HEK293 (cell line): ENCODE data around the gene MEOX1.

ENCODE experiments used
- CTCF ChIA-PET: fragments of 350-600 bp; formaldehyde crosslinking; extraction: SDS; loops from one replicate; lab custom pipeline; 2021; ENCODE audit warnings: antibody characterized with exemption; lab: Yijun Ruan, JAX
- POLR2A ChIA-PET: fragments of 300-600 bp; formaldehyde crosslinking; extraction: SDS; loops from one replicate; lab custom pipeline; 2020; ENCODE audit warnings: antibody characterized with exemption, inconsistent platforms; lab: Yijun Ruan, JAX
- H3K27ac ChIP-seq: fragments of 200-500 bp; sonication (Bioruptor generic); 2 replicates; pipeline ENCODE4 v1.5.1; 2014; ENCODE audit warnings: low read depth, low read length, control low read depth, inconsistent platforms; ENCODE audit errors: extremely low read depth
- H3K36me3 ChIP-seq, 2 experiments: fragments of 200-500 bp in 1 of 2; sonication (Bioruptor generic) in 1 of 2; 1 replicate in 1 of 2; 2 replicates in 1 of 2; pipeline ENCODE4 v1.5.1; 2014 to 2017; ENCODE audit warnings: inconsistent platforms in 2 of 2, low read length in 2 of 2; ENCODE audit not compliant: control insufficient read depth in 2 of 2, insufficient read depth in 1 of 2
- H3K4me1 ChIP-seq: fragments of 200-500 bp; sonication (Bioruptor generic); 2 replicates; pipeline ENCODE4 v1.5.1; 2014; ENCODE audit warnings: mild to moderate bottlenecking, low read length, inconsistent platforms; ENCODE audit not compliant: control insufficient read depth, insufficient read depth
- H3K4me3 ChIP-seq: 2 replicates; pipeline ENCODE4 v1.5.1; 2011; ENCODE audit warnings: low read depth, mild to moderate bottlenecking, control low read depth, low read length, moderate library complexity
- H3K9me3 ChIP-seq: fragments of 200-500 bp; sonication (Bioruptor generic); 2 replicates; pipeline ENCODE4 v1.5.1; 2014; ENCODE audit warnings: low read depth, low read length, inconsistent platforms; ENCODE audit not compliant: control insufficient read depth, insufficient read depth
- EGR2 ChIP-seq: fragments of 450-650 bp; formaldehyde crosslinking; IDR thresholded peaks from 2 replicates; pipeline ENCODE4 v1.5.1; 2016; ENCODE audit warnings: low read depth, missing biosample characterization, missing genetic modification characterization
- KLF16 ChIP-seq: fragments of 450-650 bp; formaldehyde crosslinking; IDR thresholded peaks from 2 replicates; pipeline ENCODE4 v1.5.1; 2017; ENCODE audit warnings: missing biosample characterization, missing genetic modification characterization
- PRDM1 ChIP-seq: fragments of 450-650 bp; formaldehyde crosslinking; IDR thresholded peaks from 2 replicates; pipeline ENCODE4; 2016; ENCODE audit warnings: missing biosample characterization, missing genetic modification characterization
- ZFHX2 ChIP-seq: fragments of 450-650 bp; formaldehyde crosslinking; conservative IDR thresholded peaks from 2 replicates; pipeline ENCODE4 v1.5.1; 2016; ENCODE audit warnings: missing biosample characterization, missing genetic modification characterization
- ZFP69B ChIP-seq: fragments of 450-650 bp; formaldehyde crosslinking; IDR thresholded peaks from 2 replicates; pipeline ENCODE4 v1.5.1; 2016; ENCODE audit warnings: missing biosample characterization, missing genetic modification characterization
- ZNF155 ChIP-seq: fragments of 450-650 bp; formaldehyde crosslinking; IDR thresholded peaks from 2 replicates; pipeline ENCODE4 v1.5.1; 2016; ENCODE audit warnings: missing biosample characterization, missing genetic modification characterization
- ZNF169 ChIP-seq: fragments of 450-650 bp; formaldehyde crosslinking; IDR thresholded peaks from 2 replicates; pipeline ENCODE4 v1.5.1; 2016; ENCODE audit warnings: missing biosample characterization, missing genetic modification characterization
- ZNF549 ChIP-seq: fragments of 450-650 bp; IDR thresholded peaks from 2 replicates; pipeline ENCODE4 v1.5.1; 2018; ENCODE audit warnings: missing biosample characterization, missing genetic modification characterization, mild to moderate bottlenecking, inconsistent platforms, moderate library complexity
- ZNF596 ChIP-seq: fragments of 450-650 bp; IDR thresholded peaks from 2 replicates; pipeline ENCODE4 v1.5.0; 2018; ENCODE audit warnings: missing biosample characterization, mild to moderate bottlenecking, missing genetic modification characterization, moderate library complexity
- ZNF624 ChIP-seq: fragments of 450-650 bp; formaldehyde crosslinking; IDR thresholded peaks from 2 replicates; pipeline ENCODE4 v1.5.1; 2017; ENCODE audit warnings: missing biosample characterization, missing genetic modification characterization
- ZNF629 ChIP-seq: fragments of 450-650 bp; formaldehyde crosslinking; IDR thresholded peaks from 2 replicates; pipeline ENCODE4 v1.5.1; 2017; ENCODE audit warnings: missing biosample characterization, missing genetic modification characterization
- ZNF658 ChIP-seq: fragments of 450-650 bp; formaldehyde crosslinking; IDR thresholded peaks from 2 replicates; pipeline ENCODE4; 2016; ENCODE audit warnings: missing biosample characterization, missing genetic modification characterization
- ZNF660 ChIP-seq: fragments of 450-650 bp; IDR thresholded peaks from 2 replicates; pipeline ENCODE4 v1.5.1; 2018; ENCODE audit warnings: missing biosample characterization, mild to moderate bottlenecking, missing genetic modification characterization
- ZNF677 ChIP-seq: fragments of 450-650 bp; IDR thresholded peaks from 2 replicates; pipeline ENCODE4 v1.5.0; 2018; ENCODE audit warnings: missing biosample characterization, mild to moderate bottlenecking, missing genetic modification characterization, moderate library complexity
- ZNF701 ChIP-seq: fragments of 450-650 bp; formaldehyde crosslinking; IDR thresholded peaks from 2 replicates; pipeline ENCODE4 v1.5.1; 2016; ENCODE audit warnings: missing biosample characterization, missing genetic modification characterization
- ZNF76 ChIP-seq: fragments of 450-650 bp; formaldehyde crosslinking; IDR thresholded peaks from 2 replicates; pipeline ENCODE4; 2016; ENCODE audit warnings: low read depth, missing biosample characterization, missing genetic modification characterization, borderline replicate concordance
- ZNF837 ChIP-seq: fragments of 450-650 bp; formaldehyde crosslinking; IDR thresholded peaks from 2 replicates; pipeline ENCODE4 v1.5.1; 2016; ENCODE audit warnings: missing biosample characterization, missing genetic modification characterization
- TF ChIP-seq, protein P1 (sequence below): fragments of 450-650 bp; formaldehyde crosslinking; IDR thresholded peaks from 2 replicates; pipeline ENCODE4 v1.5.1; 2016; ENCODE audit warnings: missing biosample characterization, missing genetic modification characterization
- TF ChIP-seq, protein P2 (sequence below): fragments of 450-650 bp; formaldehyde crosslinking; IDR thresholded peaks from 2 replicates; pipeline ENCODE4 v1.5.1; 2016; ENCODE audit warnings: missing biosample characterization, missing genetic modification characterization

The MEOX1 gene

DNA sequence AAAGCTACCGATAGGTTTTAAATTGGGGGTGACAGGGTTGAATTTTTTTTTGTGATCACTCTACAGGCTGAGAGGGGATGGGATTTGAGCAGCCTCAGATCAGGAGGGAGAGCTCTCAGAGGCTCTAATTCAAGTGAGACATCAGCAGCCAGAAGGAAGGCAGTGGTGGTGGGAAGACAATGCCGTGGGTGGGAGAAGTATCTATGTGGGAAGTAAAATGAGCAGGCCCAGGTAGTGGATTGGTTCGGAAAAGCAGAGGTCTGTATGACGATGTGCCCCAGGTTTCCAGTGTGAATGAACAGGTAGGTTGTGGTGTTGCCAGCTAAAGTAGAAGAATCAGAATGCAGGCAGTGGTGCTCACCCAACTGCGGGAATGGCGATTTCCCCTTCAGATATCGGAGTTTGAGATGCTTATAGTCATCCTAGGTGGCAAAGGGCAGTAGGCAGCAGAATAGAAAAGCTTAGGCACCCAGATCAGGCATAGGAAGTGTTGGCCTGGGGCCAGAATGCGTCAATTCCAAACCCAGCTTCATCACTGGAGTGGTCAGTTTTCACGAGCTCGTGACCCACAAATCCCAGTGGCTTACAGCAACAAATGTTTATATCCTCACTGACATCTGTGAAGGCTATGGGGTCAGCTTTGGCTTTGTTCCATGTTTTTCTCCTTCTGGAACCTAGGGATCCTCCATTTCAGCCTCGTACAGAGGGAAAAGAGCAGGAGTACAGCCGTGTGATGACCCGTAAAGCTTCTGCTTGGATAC, 24.0 kb downstream of the MEOX1 start:
- POLR2A ChIA-PET, result interaction anchor here (0.7 kb wide), 1 partner anchor 21 kb away, joined by 3 read pairs; no protein-coding TSS in a partner anchor
- Histone ChIP-seq H3K4me3 (no peak overlapping the region), H3K9me3 (no peaks in the 10 kb centered on the region), H3K4me1 (no peaks in the 10 kb centered on the region), H3K36me3 (no peaks in the 10 kb centered on the region), H3K27ac (no peak overlapping the region)
- TF ChIP-seq ZNF155 (tag by site-specific recombination), result no peak
- TF ChIP-seq ZNF837 (tag by site-specific recombination), result no peak
- no peak for TF ChIP-seq ZNF701 (tag by site-specific recombination)
- TF ChIP-seq ZNF169 (tag by site-specific recombination), result no peak
- no peak for TF ChIP-seq ZNF549 (tag by site-specific recombination)
- TF ChIP-seq EGR2 (tag by site-specific recombination), result peak; percentile 85
- TF ChIP-seq KLF16 (tag by site-specific recombination), result no peak
- peak; percentile 81 for TF ChIP-seq ZFHX2
- CTCF ChIA-PET, result interaction anchor here (0.6 to 1.0 kb wide), 6 partner anchors 22 to 954 kb away, joined by 3 to 5 read pairs (median 4); partner anchors contain the start of gene SOST

DNA sequence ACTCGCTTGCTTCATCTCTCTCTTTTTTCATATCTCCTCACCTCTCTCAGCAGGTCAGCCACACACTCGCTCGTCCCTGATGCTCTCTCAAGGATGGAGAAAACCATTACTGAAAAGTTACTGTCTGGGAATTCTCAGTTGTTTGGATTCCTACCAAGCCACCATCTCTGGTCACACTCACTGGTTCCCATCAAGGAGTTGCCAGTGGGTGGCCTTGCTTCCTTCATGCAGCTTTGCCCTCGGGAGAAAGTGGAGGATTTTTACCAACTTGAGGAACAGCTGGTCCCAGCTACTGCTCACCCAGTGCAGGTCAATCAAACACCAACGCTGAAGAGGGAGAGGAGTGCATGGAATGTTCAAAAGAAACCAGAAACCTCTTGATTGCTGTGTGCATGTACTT, 25.3 kb downstream of the MEOX1 start:
- no peak overlapping the region for H3K4me3 ChIP-seq
- TF ChIP-seq PRDM1 (peak; percentile 58), ZNF660 (tag by site-specific recombination) (no peak), ZNF677 (tag by site-specific recombination) (no peak), ZNF76 (tag by site-specific recombination) (no peak), ZNF624 (tag by site-specific recombination) (no peak), ZNF658 (tag by site-specific recombination) (no peak), ZNF596 (tag by site-specific recombination) (no peak)
- ChIA-PET CTCF (interaction anchor here (0.6 to 1.6 kb wide), 2 partner anchors 59 to 124 kb away, joined by 3 to 11 read pairs; no protein-coding TSS in a partner anchor), POLR2A (interaction anchor here (0.7 kb wide), 1 partner anchor 10 kb away, joined by 4 read pairs; no protein-coding TSS in a partner anchor)
- no peaks in the 10 kb centered on the region for H3K36me3 ChIP-seq
- H3K9me3 ChIP-seq, result no peaks in the 10 kb centered on the region
- H3K27ac ChIP-seq, result no peak overlapping the region
- no peaks in the 10 kb centered on the region for H3K4me1 ChIP-seq

DNA sequence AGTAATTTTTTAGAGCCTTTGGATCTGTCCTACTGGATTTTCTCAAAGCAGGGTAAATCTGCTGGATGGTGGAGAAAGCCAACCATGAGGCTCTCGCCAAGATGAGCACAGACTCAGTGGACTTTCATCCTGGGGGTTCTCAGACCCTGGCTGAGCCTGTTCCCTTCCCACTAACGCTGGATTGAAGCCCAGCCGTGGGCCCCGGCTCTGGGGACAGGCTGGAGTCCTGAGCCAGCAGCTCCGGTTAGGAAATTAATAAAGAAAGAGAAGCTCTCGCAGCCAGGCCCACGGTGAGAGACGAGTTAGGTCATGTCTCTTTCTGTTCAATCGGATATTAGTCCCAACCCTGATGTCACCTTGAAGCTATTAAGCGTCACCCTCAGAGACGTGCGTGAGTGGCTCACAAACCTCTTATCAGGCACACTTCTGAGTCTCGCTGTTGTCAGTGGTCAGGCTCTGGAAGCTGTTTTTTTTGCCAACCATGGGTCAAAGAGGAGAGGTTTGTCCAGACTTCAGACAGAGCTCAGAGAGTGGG, 27.1 kb downstream of the MEOX1 start:
- Histone ChIP-seq H3K9me3 (no peaks in the 10 kb centered on the region), H3K4me1 (no peaks in the 10 kb centered on the region)
- TF ChIP-seq, protein P1, sequence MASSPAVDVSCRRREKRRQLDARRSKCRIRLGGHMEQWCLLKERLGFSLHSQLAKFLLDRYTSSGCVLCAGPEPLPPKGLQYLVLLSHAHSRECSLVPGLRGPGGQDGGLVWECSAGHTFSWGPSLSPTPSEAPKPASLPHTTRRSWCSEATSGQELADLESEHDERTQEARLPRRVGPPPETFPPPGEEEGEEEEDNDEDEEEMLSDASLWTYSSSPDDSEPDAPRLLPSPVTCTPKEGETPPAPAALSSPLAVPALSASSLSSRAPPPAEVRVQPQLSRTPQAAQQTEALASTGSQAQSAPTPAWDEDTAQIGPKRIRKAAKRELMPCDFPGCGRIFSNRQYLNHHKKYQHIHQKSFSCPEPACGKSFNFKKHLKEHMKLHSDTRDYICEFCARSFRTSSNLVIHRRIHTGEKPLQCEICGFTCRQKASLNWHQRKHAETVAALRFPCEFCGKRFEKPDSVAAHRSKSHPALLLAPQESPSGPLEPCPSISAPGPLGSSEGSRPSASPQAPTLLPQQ (tag by site-specific recombination), result peak; percentile 62
- TF ChIP-seq, protein P2, sequence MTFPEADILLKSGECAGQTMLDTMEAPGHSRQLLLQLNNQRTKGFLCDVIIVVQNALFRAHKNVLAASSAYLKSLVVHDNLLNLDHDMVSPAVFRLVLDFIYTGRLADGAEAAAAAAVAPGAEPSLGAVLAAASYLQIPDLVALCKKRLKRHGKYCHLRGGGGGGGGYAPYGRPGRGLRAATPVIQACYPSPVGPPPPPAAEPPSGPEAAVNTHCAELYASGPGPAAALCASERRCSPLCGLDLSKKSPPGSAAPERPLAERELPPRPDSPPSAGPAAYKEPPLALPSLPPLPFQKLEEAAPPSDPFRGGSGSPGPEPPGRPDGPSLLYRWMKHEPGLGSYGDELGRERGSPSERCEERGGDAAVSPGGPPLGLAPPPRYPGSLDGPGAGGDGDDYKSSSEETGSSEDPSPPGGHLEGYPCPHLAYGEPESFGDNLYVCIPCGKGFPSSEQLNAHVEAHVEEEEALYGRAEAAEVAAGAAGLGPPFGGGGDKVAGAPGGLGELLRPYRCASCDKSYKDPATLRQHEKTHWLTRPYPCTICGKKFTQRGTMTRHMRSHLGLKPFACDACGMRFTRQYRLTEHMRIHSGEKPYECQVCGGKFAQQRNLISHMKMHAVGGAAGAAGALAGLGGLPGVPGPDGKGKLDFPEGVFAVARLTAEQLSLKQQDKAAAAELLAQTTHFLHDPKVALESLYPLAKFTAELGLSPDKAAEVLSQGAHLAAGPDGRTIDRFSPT (tag by site-specific recombination), result no peak
- TF ChIP-seq ZFP69B (tag by site-specific recombination), result peak; percentile 48; the same call in 1 of the 2 replicates
- 0 out of 2 replicates have a peak, but pooled peaks have one; percentile 39 for TF ChIP-seq ZNF629 (tag by site-specific recombination)
- TF ChIP-seq, all 188 proteins: peak for 3
- no peaks in the 10 kb centered on the region for H3K36me3 ChIP-seq
- ChIA-PET CTCF (interaction anchor here (0.6 to 1.6 kb wide), 5 partner anchors 20 to 126 kb away, joined by 3 to 11 read pairs (median 4); no protein-coding TSS in a partner anchor), POLR2A (interaction anchor here (0.6 to 1.2 kb wide), 3 partner anchors 14 to 183 kb away, joined by 3 to 5 read pairs (median 4); no protein-coding TSS in a partner anchor)
- no peak overlapping the region for H3K27ac ChIP-seq
- H3K4me3 ChIP-seq, result no peak overlapping the region
